Measurements from ENCODE around the gene TMEM175.

- TF ChIP-seq CTCF (conservative IDR thresholded peaks at IDR 0.05; ENCODE audit: low read depth, low read length) (no peak), EZH2 (IDR thresholded peaks at IDR 0.05; ENCODE audit: borderline replicate concordance, low read depth, low read length, poor library complexity, severe bottlenecking) (no peak)
Observed at GRCh38 chr4:996030-996996, 64.1 kb downstream of the TMEM175 start.
